PC-9 (cell line): ENCODE results near the gene KCNJ15. TPM values are rescaled to one million over a fixed set of nuclear protein-coding genes. Genes with fewer than 3 reads are reported as not detected.

ENCODE experiments used
- BruUV-seq: library from RNA; stranded (reverse); fragments of 400-500 nt; replicated peaks from 2 replicates; lab custom pipeline; 2021; lab: Mats Ljungman, UMichigan
- CTCF ChIA-PET: fragments of 300-600 bp; sonication (Branson Sonifier 250); formaldehyde crosslinking; loops from one replicate; lab custom pipeline; 2022; ENCODE audit warnings: antibody characterized with exemption; lab: Charles Lee
- POLR2A ChIA-PET: fragments of 300-600 bp; sonication (Branson Sonifier 250); formaldehyde crosslinking; loops from one replicate; lab custom pipeline; 2022; ENCODE audit warnings: antibody characterized with exemption; ENCODE audit not compliant: unreplicated experiment; lab: Charles Lee
- DNase-seq, 2 experiments: peaks; one replicate each; pipeline versions ENCODE4 v3.0.0 to v3.0.0-alpha.2; 2015 to 2022; ENCODE audit warnings: mixed read lengths in 1 of 2
- H2AFZ ChIP-seq: fragments of 200-600 bp; sonication (generic); 2 replicates; pipeline ENCODE4 v1.8.1; 2017; ENCODE audit warnings: antibody characterized with exemption
- H3F3A ChIP-seq: fragments of 200-600 bp; sonication (generic); 2 replicates; pipeline ENCODE4 v1.8.1; 2017; ENCODE audit warnings: antibody characterized with exemption, mild to moderate bottlenecking, low read depth; ENCODE audit not compliant: insufficient read depth
- H3K27ac ChIP-seq: fragments of 200-600 bp; sonication (generic); 2 replicates; pipeline ENCODE4 v1.6.1; 2016; ENCODE audit warnings: mixed run types
- H3K27me3 ChIP-seq: fragments of 200-600 bp; sonication (generic); 2 replicates; pipeline ENCODE4 v1.6.1; 2016; ENCODE audit warnings: low read depth, mixed run types; ENCODE audit not compliant: insufficient read depth
- H3K36me3 ChIP-seq: fragments of 200-600 bp; sonication (generic); 2 replicates; pipeline ENCODE4 v1.6.1; 2016; ENCODE audit warnings: low read depth, mixed run types
- H3K4me1 ChIP-seq: fragments of 200-600 bp; sonication (generic); replicated peaks from 2 replicates; pipeline ENCODE4 v1.6.1; 2016; ENCODE audit warnings: mixed run types; ENCODE audit not compliant: insufficient read depth
- H3K4me2 ChIP-seq: fragments of 200-600 bp; sonication (generic); 2 replicates; pipeline ENCODE4 v1.6.1; 2017; ENCODE audit warnings: mixed run types
- H3K4me3 ChIP-seq: fragments of 200-600 bp; sonication (generic); 2 replicates; pipeline ENCODE4 v1.6.1; 2016; ENCODE audit warnings: mixed run types
- H3K79me2 ChIP-seq: fragments of 200-600 bp; sonication (generic); 2 replicates; pipeline ENCODE4 v1.6.1; 2017; ENCODE audit warnings: low read depth, mixed run types
- H3K9me2 ChIP-seq: fragments of 200-600 bp; sonication (generic); 2 replicates; pipeline ENCODE4 v1.8.1; 2017; ENCODE audit warnings: mild to moderate bottlenecking; ENCODE audit not compliant: insufficient read depth
- H3K9me3 ChIP-seq: fragments of 200-600 bp; sonication (generic); 2 replicates; pipeline ENCODE4 v1.8.1; 2016; ENCODE audit warnings: low read depth; ENCODE audit not compliant: insufficient read depth
- H4K20me1 ChIP-seq: fragments of 200-600 bp; sonication (generic); 2 replicates; pipeline ENCODE4 v1.8.1; 2017; ENCODE audit not compliant: insufficient read depth
- CTCF ChIP-seq: fragments of 200-600 bp; sonication (generic); conservative IDR thresholded peaks from 2 replicates; pipeline ENCODE4 v1.6.1; 2017; ENCODE audit warnings: mixed run types, antibody characterized with exemption, mild to moderate bottlenecking, moderate library complexity
- EZH2 ChIP-seq: fragments of 200-600 bp; sonication (generic); IDR thresholded peaks from 2 replicates; pipeline ENCODE4 v1.8.0; 2017; ENCODE audit warnings: antibody characterized with exemption, low read depth
- intact Hi-C: fragments of 100-400 bp; cut with micrococcal nuclease; formaldehyde crosslinking; loops from one replicate; pipeline ENCODE4 v1.10.0; 2022; ENCODE audit not compliant: unreplicated experiment
- total RNA-seq: library from RNA; stranded (reverse); gene quantifications from 2 replicates; pipeline ENCODE4 v1.2.3, GENCODE V29; 2021

KCNJ15 gene
- total RNA-seq, 1 experiment from 2014 or later: not detected

GRCh38 chr21:38272215-38272614, 15.4 kb downstream of the KCNJ15 start:
- H3K79me2 ChIP-seq: no peaks in the 10 kb centered on the region
- H3K27me3 ChIP-seq: peaks cover 8% of the 10 kb centered on the region; the same call in 1 of the 2 replicates
- no peaks in the 10 kb centered on the region for H3K9me2 ChIP-seq
- H3K27ac ChIP-seq: no peak overlapping the region
- no peaks in the 10 kb centered on the region for H4K20me1 ChIP-seq
- POLR2A ChIA-PET: no interaction called here
- H3K4me1 ChIP-seq: no peaks in the 10 kb centered on the region
- intact Hi-C loops: no loop called here
- no peaks in the 10 kb centered on the region for H3F3A ChIP-seq
- BruUV-seq: no TSS peak
- H3K4me2 ChIP-seq: no peak overlapping the region
- no peaks in the 10 kb centered on the region for H3K9me3 ChIP-seq
- CTCF ChIA-PET: no interaction called here
- no peak for DNase-seq
- H3K36me3 ChIP-seq: no peaks in the 10 kb centered on the region
- H3K4me3 ChIP-seq: no peak overlapping the region
- H2AFZ ChIP-seq: no peak overlapping the region
- TF ChIP-seq EZH2 (no peak), CTCF (no peak)

- no peaks in the 10 kb centered on the region for H4K20me1 ChIP-seq
- POLR2A ChIA-PET: no interaction called here
- BruUV-seq: no TSS peak
- H3K79me2 ChIP-seq: no peaks in the 10 kb centered on the region
- H3K27ac ChIP-seq: no peak overlapping the region
- no peaks in the 10 kb centered on the region for H3K36me3 ChIP-seq
- H3K4me3 ChIP-seq: no peak overlapping the region
- H3K4me1 ChIP-seq: no peaks in the 10 kb centered on the region
- no peak overlapping the region for H2AFZ ChIP-seq
- intact Hi-C loops: no loop called here
- peaks cover 8% of the 10 kb centered on the region; the same call in 1 of the 2 replicates for H3K27me3 ChIP-seq
- no peaks in the 10 kb centered on the region for H3K9me2 ChIP-seq
- TF ChIP-seq CTCF: no peak
- no peak for TF ChIP-seq EZH2
- H3F3A ChIP-seq: no peaks in the 10 kb centered on the region
- DNase-seq: no peak
- H3K4me2 ChIP-seq: no peak overlapping the region
- no peaks in the 10 kb centered on the region for H3K9me3 ChIP-seq
- CTCF ChIA-PET: no interaction called here
Observed at GRCh38 chr21:38273745-38274542, 17.2 kb downstream of the KCNJ15 start.

- Histone ChIP-seq H3K4me2 (no peak overlapping the region), H3K4me3 (no peak overlapping the region), H3K27me3 (no peaks in the 10 kb centered on the region), H3K36me3 (no peaks in the 10 kb centered on the region), H3F3A (no peaks in the 10 kb centered on the region), H2AFZ (no peak overlapping the region), H4K20me1 (no peaks in the 10 kb centered on the region), H3K27ac (no peak overlapping the region), H3K79me2 (no peaks in the 10 kb centered on the region), H3K9me3 (no peaks in the 10 kb centered on the region), H3K4me1 (no peaks in the 10 kb centered on the region), H3K9me2 (no peaks in the 10 kb centered on the region)
- no TSS peak for BruUV-seq
- TF ChIP-seq CTCF (no peak), EZH2 (no peak)
- ChIA-PET POLR2A (no interaction called here), CTCF (no interaction called here)
- DNase-seq: no peak
- intact Hi-C loops: no loop called here
Observed at GRCh38 chr21:38277501-38278131, 20.8 kb downstream of the KCNJ15 start.
